GM12878 (cell line): Measurements from ENCODE around the gene CPT1C. TPM values are rescaled to one million over a fixed set of nuclear protein-coding genes. Genes with fewer than 3 reads are reported as not detected.

Experiments
- BHLHE40 ChIP-seq, 2 experiments: fragments of 450-650 bp in 1 of 2; IDR thresholded peaks; 2 replicates each; pipeline ENCODE4 v1.6.1; 2011 to 2017; ENCODE audit warnings: low read depth in 2 of 2, borderline replicate concordance in 1 of 2, improper control_type of control experiment in 1 of 2, low read length in 1 of 2, mild to moderate bottlenecking in 1 of 2
- CBFB ChIP-seq: IDR thresholded peaks from 2 replicates; pipeline ENCODE4 v1.6.1; 2016; ENCODE audit warnings: antibody characterized with exemption, low read depth
- CBX3 ChIP-seq: fragments of 200-600 bp; sonication (generic); IDR thresholded peaks from 2 replicates; pipeline ENCODE4 v1.6.1; 2016; ENCODE audit warnings: low read depth, borderline replicate concordance
- CEBPB ChIP-seq, 2 experiments: fragments of 150-350 bp in 1 of 2; IDR thresholded peaks; 2 replicates each; pipeline ENCODE4 v1.6.1; 2012 to 2014; ENCODE audit warnings: low read depth in 2 of 2, low read length in 2 of 2, borderline replicate concordance in 1 of 2, inconsistent platforms in 1 of 2
- CREB1 ChIP-seq: IDR thresholded peaks from 2 replicates; pipeline ENCODE4 v1.6.1; 2012; ENCODE audit warnings: low read depth, mild to moderate bottlenecking, inconsistent platforms
- EED ChIP-seq: sonication (generic); IDR thresholded peaks from 2 replicates; pipeline ENCODE4 v1.6.1; 2016; ENCODE audit warnings: antibody characterized with exemption, low read depth
- FOXK2 ChIP-seq: fragments of 450-650 bp; IDR thresholded peaks from 2 replicates; pipeline ENCODE4 v1.6.1; 2017; ENCODE audit warnings: mild to moderate bottlenecking, moderate library complexity
- HCFC1 ChIP-seq: fragments of 150-350 bp; IDR thresholded peaks from 2 replicates; pipeline ENCODE4 v1.6.1; 2014; ENCODE audit warnings: low read length
- LARP7 ChIP-seq: fragments of 450-650 bp; IDR thresholded peaks from 2 replicates; pipeline ENCODE4 v1.6.1; 2017; ENCODE audit warnings: mild to moderate bottlenecking
- MEF2A ChIP-seq: IDR thresholded peaks from 2 replicates; pipeline ENCODE4 v1.6.1; 2011; ENCODE audit warnings: low read depth, mild to moderate bottlenecking, low read length, moderate library complexity; ENCODE audit not compliant: insufficient read depth
- MEF2B ChIP-seq: fragments of 450-650 bp; IDR thresholded peaks from 2 replicates; pipeline ENCODE4 v1.6.1; 2018; ENCODE audit warnings: mild to moderate bottlenecking, moderate library complexity; ENCODE audit not compliant: partially characterized antibody, poor library complexity, severe bottlenecking
- MYC ChIP-seq: IDR thresholded peaks from 2 replicates; pipeline ENCODE4 v1.6.1; 2011; ENCODE audit warnings: mild to moderate bottlenecking, low read length, moderate library complexity, inconsistent platforms; ENCODE audit not compliant: insufficient read depth, insufficient replicate concordance, insufficient read length, severe bottlenecking
- POLR2AphosphoS2 ChIP-seq: IDR thresholded peaks from 2 replicates; pipeline ENCODE4 v1.6.1; 2011; ENCODE audit warnings: low read depth, mild to moderate bottlenecking, low read length, improper control_type of control experiment, moderate library complexity
- RB1 ChIP-seq: fragments of 450-650 bp; formaldehyde crosslinking; IDR thresholded peaks from 2 replicates; pipeline ENCODE4 v1.6.1; 2017; ENCODE audit warnings: mild to moderate bottlenecking, borderline replicate concordance
- RBBP5 ChIP-seq: fragments of 200-600 bp; sonication (generic); conservative IDR thresholded peaks from 2 replicates; pipeline ENCODE4 v1.6.1; 2016
- SIN3A ChIP-seq: IDR thresholded peaks from 2 replicates; pipeline ENCODE4 v1.6.1; 2012; ENCODE audit warnings: low read depth, low read length, improper control_type of control experiment
- SMC3 ChIP-seq: IDR thresholded peaks from 2 replicates; pipeline ENCODE4 v1.6.1; 2011; ENCODE audit warnings: low read length, improper control_type of control experiment, borderline replicate concordance
- SP1 ChIP-seq: IDR thresholded peaks from one replicate; pipeline ENCODE4 v1.6.1; 2011; ENCODE audit warnings: low read depth, low read length
- TARDBP ChIP-seq: IDR thresholded peaks from 2 replicates; pipeline ENCODE4 v1.6.1; 2016; ENCODE audit warnings: borderline replicate concordance
- ZNF274 ChIP-seq: IDR thresholded peaks from one replicate; pipeline ENCODE4 v1.8.0; 2011; ENCODE audit not compliant: insufficient read length, insufficient read depth
- polyA plus RNA-seq, 11 experiments: library from polyadenylated mRNA; depleted of rRNA in 4 of 11; unstranded in 6 of 11; stranded (reverse) in 5 of 11; fragments of >200 nt; fragmentation: Nextera tagmentation in 4 of 11; fragmentation: Illumina TruSeq in 1 of 11; extraction: Ambion mirVana in 4 of 11; extraction: Trizol in 1 of 11; gene quantifications; 1 replicate in 1 of 11; 2 replicates in 10 of 11; pipeline versions ENCODE4 v1.2.1 to v1.2.3, GENCODE V29; 2011 to 2016; ENCODE audit warnings: inconsistent platforms in 2 of 11, missing spikeins in 2 of 11, low read depth in 1 of 11
- total RNA-seq, 4 experiments: library from RNA; depleted of rRNA in 3 of 4; stranded (reverse); fragments of >200 nt in 3 of 4; fragmentation: Illumina TruSeq in 1 of 4; extraction: Trizol in 1 of 4; gene quantifications; 2 replicates each; pipeline versions ENCODE4 v1.2.1 to v1.2.3, GENCODE V29; 2013 to 2021
- TF ChIP-seq, protein P1 (sequence below): fragments of 450-650 bp; IDR thresholded peaks from 2 replicates; pipeline ENCODE4 v1.6.1; 2016; ENCODE audit warnings: mild to moderate bottlenecking
- TF ChIP-seq, protein P2 (sequence below): fragments of 450-650 bp; IDR thresholded peaks from 2 replicates; pipeline ENCODE4 v1.6.1; 2017; ENCODE audit warnings: borderline replicate concordance
- TF ChIP-seq, protein P3 (sequence below): IDR thresholded peaks from 2 replicates; pipeline ENCODE4 v1.6.1; 2012; ENCODE audit warnings: low read depth, low read length, improper control_type of control experiment
- TF ChIP-seq, protein P4 (sequence below): fragments of 450-650 bp; IDR thresholded peaks from 2 replicates; pipeline ENCODE4 v1.6.1; 2016; ENCODE audit warnings: mild to moderate bottlenecking

The CPT1C gene
- total and polyA plus RNA-seq, 10 of the 15 experiments (the other 5 are each of a cell fraction or from before 2014, with no cell fraction given) = 0.04 to 0.56 (median 0.21) TPM; not detected in 3

DNA sequence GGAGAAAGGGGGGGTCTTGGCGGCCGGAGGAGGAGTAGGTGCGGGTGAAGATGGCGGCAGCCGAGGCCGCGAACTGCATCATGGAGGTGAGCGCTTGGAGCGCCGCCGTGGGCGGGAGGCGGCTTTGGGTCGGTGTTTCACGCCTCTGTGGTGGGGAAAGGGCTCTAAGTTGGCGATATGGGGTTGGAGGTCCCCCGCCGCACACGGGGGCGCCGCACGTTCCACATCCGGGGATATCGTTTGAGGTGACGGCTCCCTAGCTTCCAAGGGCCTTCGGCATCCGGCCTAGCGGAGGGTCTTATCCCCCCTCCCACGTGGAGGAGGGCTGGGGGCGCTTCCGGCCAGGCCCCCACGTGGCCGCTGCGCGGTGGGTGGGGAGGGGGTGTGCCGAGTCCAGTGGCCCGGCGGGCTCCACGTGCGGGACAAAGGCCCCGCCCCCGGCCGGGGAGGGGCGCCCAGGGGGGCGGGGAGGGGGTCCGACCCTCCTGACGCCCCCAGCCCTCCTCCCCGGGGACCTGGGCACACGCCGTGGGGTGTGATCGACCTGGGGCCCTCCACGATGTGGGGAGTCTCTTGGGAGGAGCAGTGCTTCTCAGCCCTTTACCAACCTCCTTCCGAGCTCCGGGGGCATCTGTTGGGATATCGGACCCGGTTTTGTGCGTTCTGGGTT is 13.6 kb upstream of the CPT1C start, which contains the start of gene PRMT1 (continued):
- TF ChIP-seq, protein P1, sequence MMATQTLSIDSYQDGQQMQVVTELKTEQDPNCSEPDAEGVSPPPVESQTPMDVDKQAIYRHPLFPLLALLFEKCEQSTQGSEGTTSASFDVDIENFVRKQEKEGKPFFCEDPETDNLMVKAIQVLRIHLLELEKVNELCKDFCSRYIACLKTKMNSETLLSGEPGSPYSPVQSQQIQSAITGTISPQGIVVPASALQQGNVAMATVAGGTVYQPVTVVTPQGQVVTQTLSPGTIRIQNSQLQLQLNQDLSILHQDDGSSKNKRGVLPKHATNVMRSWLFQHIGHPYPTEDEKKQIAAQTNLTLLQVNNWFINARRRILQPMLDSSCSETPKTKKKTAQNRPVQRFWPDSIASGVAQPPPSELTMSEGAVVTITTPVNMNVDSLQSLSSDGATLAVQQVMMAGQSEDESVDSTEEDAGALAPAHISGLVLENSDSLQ = no peak
- TF ChIP-seq ZNF274 = no peak
- TF ChIP-seq FOXK2 = peak; percentile 26; the same call in 1 of the 2 replicates
- TF ChIP-seq, protein P2, sequence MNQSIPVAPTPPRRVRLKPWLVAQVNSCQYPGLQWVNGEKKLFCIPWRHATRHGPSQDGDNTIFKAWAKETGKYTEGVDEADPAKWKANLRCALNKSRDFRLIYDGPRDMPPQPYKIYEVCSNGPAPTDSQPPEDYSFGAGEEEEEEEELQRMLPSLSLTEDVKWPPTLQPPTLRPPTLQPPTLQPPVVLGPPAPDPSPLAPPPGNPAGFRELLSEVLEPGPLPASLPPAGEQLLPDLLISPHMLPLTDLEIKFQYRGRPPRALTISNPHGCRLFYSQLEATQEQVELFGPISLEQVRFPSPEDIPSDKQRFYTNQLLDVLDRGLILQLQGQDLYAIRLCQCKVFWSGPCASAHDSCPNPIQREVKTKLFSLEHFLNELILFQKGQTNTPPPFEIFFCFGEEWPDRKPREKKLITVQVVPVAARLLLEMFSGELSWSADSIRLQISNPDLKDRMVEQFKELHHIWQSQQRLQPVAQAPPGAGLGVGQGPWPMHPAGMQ = no peak
- TF ChIP-seq SIN3A = peak; percentile 83
- TF ChIP-seq TARDBP = peak; percentile 46; the same call in 1 of the 2 replicates
- no peak for TF ChIP-seq CBX3
- 0 out of 2 replicates have a peak, but pooled peaks have one; percentile 59 for TF ChIP-seq POLR2AphosphoS2
- TF ChIP-seq CEBPB (IDR thresholded peaks at IDR 0.05; ENCODE audit: borderline replicate concordance in 1 of 2, low read depth in 2 of 2, low read length in 2 of 2) = no peak
- TF ChIP-seq CREB1 = no peak
- peak; percentile 83 for TF ChIP-seq MEF2B
- TF ChIP-seq, protein P3, sequence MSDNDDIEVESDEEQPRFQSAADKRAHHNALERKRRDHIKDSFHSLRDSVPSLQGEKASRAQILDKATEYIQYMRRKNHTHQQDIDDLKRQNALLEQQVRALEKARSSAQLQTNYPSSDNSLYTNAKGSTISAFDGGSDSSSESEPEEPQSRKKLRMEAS = peak; percentile 90; the same call in 1 of the 2 replicates
- TF ChIP-seq LARP7 = peak; percentile 96
- TF ChIP-seq CBFB = peak; percentile 70; the same call in 1 of the 2 replicates
- no peak for TF ChIP-seq SMC3
- peak; percentile 79 to 90; a peak in 3 of 4 replicates for TF ChIP-seq BHLHE40 (IDR thresholded peaks at IDR 0.05; ENCODE audit: borderline replicate concordance in 1 of 2, low read depth in 2 of 2, low read length in 1 of 2)
- peak; percentile 77 for TF ChIP-seq MYC
- TF ChIP-seq RB1 = peak; percentile 84; the same call in 1 of the 2 replicates
- peak; percentile 60; the same call in 1 of the 2 replicates for TF ChIP-seq EED
- TF ChIP-seq, protein P4, sequence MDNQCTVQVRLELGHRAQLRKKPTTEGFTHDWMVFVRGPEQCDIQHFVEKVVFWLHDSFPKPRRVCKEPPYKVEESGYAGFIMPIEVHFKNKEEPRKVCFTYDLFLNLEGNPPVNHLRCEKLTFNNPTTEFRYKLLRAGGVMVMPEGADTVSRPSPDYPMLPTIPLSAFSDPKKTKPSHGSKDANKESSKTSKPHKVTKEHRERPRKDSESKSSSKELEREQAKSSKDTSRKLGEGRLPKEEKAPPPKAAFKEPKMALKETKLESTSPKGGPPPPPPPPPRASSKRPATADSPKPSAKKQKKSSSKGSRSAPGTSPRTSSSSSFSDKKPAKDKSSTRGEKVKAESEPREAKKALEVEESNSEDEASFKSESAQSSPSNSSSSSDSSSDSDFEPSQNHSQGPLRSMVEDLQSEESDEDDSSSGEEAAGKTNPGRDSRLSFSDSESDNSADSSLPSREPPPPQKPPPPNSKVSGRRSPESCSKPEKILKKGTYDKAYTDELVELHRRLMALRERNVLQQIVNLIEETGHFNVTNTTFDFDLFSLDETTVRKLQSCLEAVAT = peak; percentile 87
- no peak for TF ChIP-seq RBBP5
- TF ChIP-seq MEF2A = no peak
- no peak for TF ChIP-seq HCFC1
- TF ChIP-seq SP1 = no peak
